HEK293 (cell line): ENCODE data around the gene PKIB.
A peak's percentile ranks its signal among the peaks of the same experiment; 100 is the strongest.

ENCODE experiments used
- CTCF ChIA-PET: fragments of 350-600 bp; formaldehyde crosslinking; extraction: SDS; loops from one replicate; lab custom pipeline; 2021; ENCODE audit warnings: antibody characterized with exemption; lab: Yijun Ruan, JAX
- POLR2A ChIA-PET: fragments of 300-600 bp; formaldehyde crosslinking; extraction: SDS; loops from one replicate; lab custom pipeline; 2020; ENCODE audit warnings: antibody characterized with exemption, inconsistent platforms; lab: Yijun Ruan, JAX
- H3K27ac ChIP-seq: fragments of 200-500 bp; sonication (Bioruptor generic); 2 replicates; pipeline ENCODE4 v1.5.1; 2014; ENCODE audit warnings: low read depth, low read length, control low read depth, inconsistent platforms; ENCODE audit errors: extremely low read depth
- H3K36me3 ChIP-seq, 2 experiments: fragments of 200-500 bp in 1 of 2; sonication (Bioruptor generic) in 1 of 2; 1 replicate in 1 of 2; 2 replicates in 1 of 2; pipeline ENCODE4 v1.5.1; 2014 to 2017; ENCODE audit warnings: inconsistent platforms in 2 of 2, low read length in 2 of 2; ENCODE audit not compliant: control insufficient read depth in 2 of 2, insufficient read depth in 1 of 2
- H3K4me1 ChIP-seq: fragments of 200-500 bp; sonication (Bioruptor generic); 2 replicates; pipeline ENCODE4 v1.5.1; 2014; ENCODE audit warnings: mild to moderate bottlenecking, low read length, inconsistent platforms; ENCODE audit not compliant: control insufficient read depth, insufficient read depth
- H3K4me3 ChIP-seq: 2 replicates; pipeline ENCODE4 v1.5.1; 2011; ENCODE audit warnings: low read depth, mild to moderate bottlenecking, control low read depth, low read length, moderate library complexity
- H3K9me3 ChIP-seq: fragments of 200-500 bp; sonication (Bioruptor generic); 2 replicates; pipeline ENCODE4 v1.5.1; 2014; ENCODE audit warnings: low read depth, low read length, inconsistent platforms; ENCODE audit not compliant: control insufficient read depth, insufficient read depth
- CTCF ChIP-seq: fragments of 450-650 bp; formaldehyde crosslinking; IDR thresholded peaks from 2 replicates; pipeline ENCODE4 v1.5.1; 2016; ENCODE audit warnings: missing biosample characterization, missing genetic modification characterization
- FEZF1 ChIP-seq: fragments of 450-650 bp; formaldehyde crosslinking; IDR thresholded peaks from 2 replicates; pipeline ENCODE4 v1.5.1; 2016; ENCODE audit warnings: missing biosample characterization, missing genetic modification characterization
- GLIS2 ChIP-seq: fragments of 450-650 bp; formaldehyde crosslinking; IDR thresholded peaks from 2 replicates; pipeline ENCODE4 v1.5.1; 2016; ENCODE audit warnings: missing biosample characterization, missing genetic modification characterization
- KLF10 ChIP-seq: fragments of 450-650 bp; IDR thresholded peaks from 2 replicates; pipeline ENCODE4 v1.5.1; 2018; ENCODE audit warnings: missing biosample characterization, mild to moderate bottlenecking, missing genetic modification characterization
- KLF16 ChIP-seq: fragments of 450-650 bp; formaldehyde crosslinking; IDR thresholded peaks from 2 replicates; pipeline ENCODE4 v1.5.1; 2017; ENCODE audit warnings: missing biosample characterization, missing genetic modification characterization
- KLF7 ChIP-seq: fragments of 450-650 bp; formaldehyde crosslinking; IDR thresholded peaks from 2 replicates; pipeline ENCODE4 v1.5.1; 2016; ENCODE audit warnings: missing biosample characterization, missing genetic modification characterization, borderline replicate concordance
- KLF8 ChIP-seq: fragments of 450-650 bp; formaldehyde crosslinking; IDR thresholded peaks from 2 replicates; pipeline ENCODE4 v1.5.1; 2016; ENCODE audit warnings: missing biosample characterization, missing genetic modification characterization
- TCF7L2 ChIP-seq: IDR thresholded peaks from 2 replicates; pipeline ENCODE4 v1.6.1; 2011; ENCODE audit warnings: low read depth, mild to moderate bottlenecking, inconsistent platforms, low read length, moderate library complexity, borderline replicate concordance
- YY1 ChIP-seq: fragments of 450-650 bp; formaldehyde crosslinking; IDR thresholded peaks from 2 replicates; pipeline ENCODE4 v1.5.1; 2018; ENCODE audit warnings: missing biosample characterization, missing genetic modification characterization
- ZBTB44 ChIP-seq: fragments of 450-650 bp; IDR thresholded peaks from 2 replicates; pipeline ENCODE4 v1.5.1; 2018; ENCODE audit warnings: missing biosample characterization, mild to moderate bottlenecking, missing genetic modification characterization
- ZIC2 ChIP-seq: fragments of 450-650 bp; formaldehyde crosslinking; IDR thresholded peaks from 2 replicates; pipeline ENCODE4 v1.5.1; 2016; ENCODE audit warnings: missing biosample characterization, missing genetic modification characterization
- ZNF10 ChIP-seq: fragments of 450-650 bp; formaldehyde crosslinking; IDR thresholded peaks from 2 replicates; pipeline ENCODE4 v1.5.1; 2017; ENCODE audit warnings: missing biosample characterization, missing genetic modification characterization
- ZNF169 ChIP-seq: fragments of 450-650 bp; formaldehyde crosslinking; IDR thresholded peaks from 2 replicates; pipeline ENCODE4 v1.5.1; 2016; ENCODE audit warnings: missing biosample characterization, missing genetic modification characterization
- ZNF18 ChIP-seq: fragments of 450-650 bp; formaldehyde crosslinking; IDR thresholded peaks from 2 replicates; pipeline ENCODE4 v1.5.1; 2016; ENCODE audit warnings: missing biosample characterization, missing genetic modification characterization
- ZNF184 ChIP-seq: fragments of 450-650 bp; IDR thresholded peaks from 2 replicates; pipeline ENCODE4 v1.5.1; 2018; ENCODE audit warnings: missing biosample characterization, mild to moderate bottlenecking, missing genetic modification characterization
- ZNF223 ChIP-seq: fragments of 450-650 bp; formaldehyde crosslinking; IDR thresholded peaks from 2 replicates; pipeline ENCODE4 v1.5.1; 2016; ENCODE audit warnings: missing biosample characterization, missing genetic modification characterization
- ZNF26 ChIP-seq: fragments of 450-650 bp; formaldehyde crosslinking; IDR thresholded peaks from 2 replicates; pipeline ENCODE4 v1.5.1; 2016; ENCODE audit warnings: missing biosample characterization, missing genetic modification characterization
- ZNF274 ChIP-seq, 2 experiments: fragments of 200-500 bp in 1 of 2; fragments of 450-650 bp in 1 of 2; sonication (Bioruptor generic) in 1 of 2; formaldehyde crosslinking in 1 of 2; IDR thresholded peaks; 2 replicates each; pipeline versions ENCODE4 v1.5.1 to v1.6.1; 2014 to 2016; ENCODE audit warnings: borderline replicate concordance in 1 of 2, inconsistent platforms in 1 of 2, low read length in 1 of 2, missing biosample characterization in 1 of 2, missing genetic modification characterization in 1 of 2
- ZNF292 ChIP-seq: fragments of 450-650 bp; formaldehyde crosslinking; IDR thresholded peaks from 2 replicates; pipeline ENCODE4 v1.5.1; 2016; ENCODE audit warnings: low read depth, missing biosample characterization, missing genetic modification characterization, borderline replicate concordance
- ZNF335 ChIP-seq: fragments of 450-650 bp; formaldehyde crosslinking; conservative IDR thresholded peaks from 2 replicates; pipeline ENCODE4 v1.5.1; 2016; ENCODE audit warnings: missing biosample characterization, missing genetic modification characterization
- ZNF350 ChIP-seq: fragments of 450-650 bp; formaldehyde crosslinking; IDR thresholded peaks from 2 replicates; pipeline ENCODE4 v1.5.0; 2017; ENCODE audit warnings: missing biosample characterization, mild to moderate bottlenecking, missing genetic modification characterization
- ZNF510 ChIP-seq: fragments of 450-650 bp; formaldehyde crosslinking; IDR thresholded peaks from 2 replicates; pipeline ENCODE4 v1.5.1; 2018; ENCODE audit warnings: mild to moderate bottlenecking, missing genetic modification characterization, missing biosample characterization; ENCODE audit not compliant: insufficient replicate concordance
- ZNF521 ChIP-seq: fragments of 450-650 bp; formaldehyde crosslinking; IDR thresholded peaks from 2 replicates; pipeline ENCODE4 v1.5.1; 2017; ENCODE audit warnings: missing biosample characterization, mild to moderate bottlenecking, missing genetic modification characterization
- ZNF548 ChIP-seq: fragments of 450-650 bp; formaldehyde crosslinking; IDR thresholded peaks from 2 replicates; pipeline ENCODE4 v1.5.1; 2016; ENCODE audit warnings: missing biosample characterization, missing genetic modification characterization
- ZNF626 ChIP-seq: fragments of 450-650 bp; sonication (Bioruptor Pico); formaldehyde crosslinking; IDR thresholded peaks from 2 replicates; pipeline ENCODE4 v1.5.1; 2018; ENCODE audit warnings: missing biosample characterization, missing genetic modification characterization, inconsistent platforms
- ZNF777 ChIP-seq: fragments of 450-650 bp; formaldehyde crosslinking; IDR thresholded peaks from 2 replicates; pipeline ENCODE4 v1.5.1; 2017; ENCODE audit warnings: missing biosample characterization, missing genetic modification characterization, borderline replicate concordance
- ZSCAN4 ChIP-seq: fragments of 450-650 bp; formaldehyde crosslinking; IDR thresholded peaks from 2 replicates; pipeline ENCODE4 v1.5.1; 2017; ENCODE audit warnings: missing biosample characterization, missing genetic modification characterization
- ZXDB ChIP-seq: fragments of 450-650 bp; formaldehyde crosslinking; IDR thresholded peaks from 2 replicates; pipeline ENCODE4 v1.5.1; 2016; ENCODE audit warnings: missing biosample characterization, missing genetic modification characterization

The PKIB gene

GRCh38 chr6:122604676-122605075 lies 5.5 kb upstream of the PKIB start:
- POLR2A ChIA-PET = no interaction called here
- H3K36me3 ChIP-seq = no peaks in the 10 kb centered on the region
- H3K27ac ChIP-seq = no peak overlapping the region
- CTCF ChIA-PET = no interaction called here
- no peaks in the 10 kb centered on the region for H3K9me3 ChIP-seq
- no peaks in the 10 kb centered on the region for H3K4me1 ChIP-seq
- TF ChIP-seq ZNF274 (IDR thresholded peaks at IDR 0.05; ENCODE audit: low read length) (no peak), ZNF274 (tag by site-specific recombination; IDR thresholded peaks at IDR 0.05; ENCODE audit: borderline replicate concordance) (no peak), ZXDB (tag by site-specific recombination) (no peak), ZNF10 (tag by site-specific recombination) (no peak), GLIS2 (tag by site-specific recombination) (no peak), ZNF510 (tag by site-specific recombination) (no peak), ZNF548 (no peak), ZNF223 (tag by site-specific recombination) (no peak), ZNF626 (no peak), ZNF292 (tag by site-specific recombination) (no peak), ZNF521 (tag by site-specific recombination) (no peak), TCF7L2 (no peak), ZNF777 (tag by site-specific recombination) (no peak), ZNF26 (tag by site-specific recombination) (no peak), ZNF184 (tag by site-specific recombination) (no peak), KLF10 (no peak), FEZF1 (no peak), ZSCAN4 (tag by site-specific recombination) (no peak), KLF7 (tag by site-specific recombination) (no peak), KLF8 (no peak)
- H3K4me3 ChIP-seq = no peak overlapping the region

- H3K4me3 ChIP-seq = peak overlapping the region; percentile 77
- ChIA-PET CTCF (interaction anchor here (0.6 to 4.0 kb wide), 15 partner anchors 9 to 228 kb away, joined by 3 to 17 read pairs (median 4); no protein-coding TSS in a partner anchor), POLR2A (interaction anchor here (0.5 to 1.2 kb wide), 7 partner anchors 9 to 211 kb away, joined by 3 to 12 read pairs (median 4); partner anchors contain the start of gene HSF2)
- H3K4me1 ChIP-seq = no peaks in the 10 kb centered on the region
- peak overlapping the region; percentile 57; the same call in 1 of the 2 replicates for H3K27ac ChIP-seq
- no peaks in the 10 kb centered on the region for H3K9me3 ChIP-seq
- no peaks in the 10 kb centered on the region for H3K36me3 ChIP-seq
- peak; percentile 18; the same call in 1 of the 2 replicates for TF ChIP-seq KLF16 (tag by site-specific recombination)
- no peak for TF ChIP-seq ZIC2 (tag by site-specific recombination)
- TF ChIP-seq ZNF18 = no peak
- no peak for TF ChIP-seq ZNF350 (tag by site-specific recombination)
- no peak for TF ChIP-seq ZNF169 (tag by site-specific recombination)
- TF ChIP-seq GLIS2 (tag by site-specific recombination) = peak; percentile 60
- TF ChIP-seq ZBTB44 (tag by site-specific recombination) = no peak
- TF ChIP-seq YY1 (tag by site-specific recombination) = 0 out of 2 replicates have a peak, but pooled peaks have one; percentile 24
- peak; percentile 95 for TF ChIP-seq ZNF335 (tag by site-specific recombination)
- TF ChIP-seq CTCF = peak; percentile 19; the same call in 1 of the 2 replicates
These were observed 668 bp downstream of the PKIB start for GRCh38 chr6:122610690-122611455.
